Upper lobe of left lung (tissue), 6 donors: ENCODE data around the gene AGBL5. TPM values are rescaled to one million over a fixed set of nuclear protein-coding genes. Genes with fewer than 3 reads are reported as not detected.

Experiments
- ATAC-seq, 2 donors: fragments of 200-7000 bp; cut with Tn5 transposase; one replicate each; pipeline ENCODE4 v1.9.1; 2022; ENCODE audit warnings: mild to moderate bottlenecking in 2 of 2, moderate library complexity in 2 of 2; ENCODE audit not compliant: low FRiP score in 2 of 2
- DNase-seq, 2 donors: peaks; one replicate each; pipeline ENCODE4 v3.0.0-alpha.2; 2019 to 2020
- H3K27ac ChIP-seq, 4 donors: fragments of 200-600 bp; sonication (generic); one replicate each; pipeline ENCODE4 v1.5.1; 2016 to 2019
- H3K27me3 ChIP-seq, 4 donors: fragments of 200-600 bp; sonication (generic); one replicate each; pipeline ENCODE4 v1.5.1; 2017 to 2019
- H3K36me3 ChIP-seq, 4 donors: fragments of 200-600 bp; sonication (generic); one replicate each; pipeline ENCODE4 v1.5.1; 2016 to 2019
- H3K4me1 ChIP-seq, 4 donors: fragments of 200-600 bp; sonication (generic); one replicate each; pipeline ENCODE4 v1.5.1; 2018 to 2019
- H3K4me3 ChIP-seq, 4 donors: fragments of 200-600 bp; sonication (generic); one replicate each; pipeline ENCODE4 v1.5.1; 2017 to 2019; ENCODE audit warnings: mild to moderate bottlenecking in 2 of 4, moderate library complexity in 1 of 4
- H3K9me3 ChIP-seq, 4 donors: fragments of 200-600 bp; sonication (generic); one replicate each; pipeline ENCODE4 v1.5.1; 2018 to 2019
- EP300 ChIP-seq, 4 donors: sonication (generic); formaldehyde crosslinking; IDR thresholded peaks; one replicate each; pipeline ENCODE4 v1.5.1; 2017; ENCODE audit warnings: antibody characterized with exemption in 4 of 4, control low read depth in 2 of 4
- POLR2A ChIP-seq, 4 donors: fragments of 450-650 bp; IDR thresholded peaks; one replicate each; pipeline ENCODE4 v1.5.1; 2016 to 2017; ENCODE audit warnings: antibody characterized with exemption in 4 of 4, mild to moderate bottlenecking in 2 of 4
- POLR2AphosphoS5 ChIP-seq, 2 donors: sonication (generic); formaldehyde crosslinking; IDR thresholded peaks; one replicate each; pipeline ENCODE4 v1.5.1; 2017; ENCODE audit warnings: antibody characterized with exemption in 2 of 2
- WGBS, 2 donors: methylation state at CpG; one replicate each; pipeline ENCODE4 v1.1.5; 2017 to 2018; 5-methylcytosine and 5-hydroxymethylcytosine counted together
- total RNA-seq, 6 donors: library from RNA; depleted of rRNA in 4 of 6; stranded (reverse); fragments of >200 nt in 4 of 6; gene quantifications; one replicate each; pipeline versions ENCODE4 v1.1.0 to v1.2.1, GENCODE V29; 2016 to 2021
- TF ChIP-seq, protein P1 (sequence below), 6 experiments: fragments of 450-650 bp in 4 of 6; fragments of 200-600 bp in 2 of 6; sonication (generic) in 2 of 6; IDR thresholded peaks; one replicate each; pipeline ENCODE4 v1.5.1; 2016 to 2019; ENCODE audit warnings: antibody characterized with exemption in 6 of 6
- donor health status: DM: no; HTN: no; CAD: no; lungs with moderate emphysema.
- donor health status: DM: no; HTN: yes; CAD: no; lungs with severe emphysema.

Gene AGBL5
- total RNA-seq, 6 donors from 2014 or later: 7.8 to 17.6 (median 14.3) TPM

DNA sequence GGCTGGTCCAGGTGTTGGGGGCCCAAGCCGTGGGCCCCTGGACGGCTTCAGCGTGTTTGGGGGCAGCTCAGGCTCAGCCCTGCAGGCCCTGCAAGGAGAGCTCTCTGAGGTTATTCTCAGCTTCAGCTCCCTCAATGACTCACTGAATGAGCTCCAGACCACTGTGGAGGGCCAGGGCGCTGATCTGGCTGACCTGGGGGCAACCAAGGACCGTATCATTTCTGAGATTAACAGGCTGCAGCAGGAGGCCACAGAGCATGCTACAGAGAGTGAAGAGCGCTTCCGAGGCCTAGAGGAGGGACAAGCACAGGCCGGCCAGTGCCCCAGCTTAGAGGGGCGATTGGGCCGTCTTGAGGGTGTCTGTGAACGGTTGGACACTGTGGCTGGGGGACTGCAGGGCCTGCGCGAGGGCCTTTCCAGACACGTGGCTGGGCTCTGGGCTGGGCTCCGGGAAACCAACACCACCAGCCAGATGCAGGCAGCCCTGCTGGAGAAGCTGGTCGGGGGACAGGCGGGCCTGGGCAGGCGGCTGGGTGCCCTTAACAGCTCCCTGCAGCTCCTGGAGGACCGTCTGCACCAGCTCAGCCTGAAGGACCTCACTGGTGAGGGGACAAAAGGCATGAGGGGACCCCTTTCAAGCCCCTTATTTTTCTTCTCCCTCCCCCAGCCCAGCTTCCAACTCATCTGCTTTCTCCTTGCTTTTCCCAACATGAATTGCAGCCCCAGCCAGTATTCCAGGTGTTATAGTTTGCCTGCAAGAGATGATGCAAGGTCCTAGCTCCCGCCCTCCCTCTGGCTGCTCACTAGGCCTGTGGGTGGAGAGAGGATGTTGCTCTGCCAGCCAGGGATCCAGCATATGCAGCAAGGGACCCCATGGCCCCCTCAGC, 32.2 kb downstream of the AGBL5 start:
- WGBS, 2 donors: 87 to 93% methylated on average over 13 to 15 of the region's 20 CpGs
- TF ChIP-seq POLR2A (IDR thresholded peaks at IDR 0.05) (no peak), POLR2AphosphoS5 (IDR thresholded peaks at IDR 0.05) (no peak), EP300 (IDR thresholded peaks at IDR 0.05) (no peak)
- TF ChIP-seq, protein P1, sequence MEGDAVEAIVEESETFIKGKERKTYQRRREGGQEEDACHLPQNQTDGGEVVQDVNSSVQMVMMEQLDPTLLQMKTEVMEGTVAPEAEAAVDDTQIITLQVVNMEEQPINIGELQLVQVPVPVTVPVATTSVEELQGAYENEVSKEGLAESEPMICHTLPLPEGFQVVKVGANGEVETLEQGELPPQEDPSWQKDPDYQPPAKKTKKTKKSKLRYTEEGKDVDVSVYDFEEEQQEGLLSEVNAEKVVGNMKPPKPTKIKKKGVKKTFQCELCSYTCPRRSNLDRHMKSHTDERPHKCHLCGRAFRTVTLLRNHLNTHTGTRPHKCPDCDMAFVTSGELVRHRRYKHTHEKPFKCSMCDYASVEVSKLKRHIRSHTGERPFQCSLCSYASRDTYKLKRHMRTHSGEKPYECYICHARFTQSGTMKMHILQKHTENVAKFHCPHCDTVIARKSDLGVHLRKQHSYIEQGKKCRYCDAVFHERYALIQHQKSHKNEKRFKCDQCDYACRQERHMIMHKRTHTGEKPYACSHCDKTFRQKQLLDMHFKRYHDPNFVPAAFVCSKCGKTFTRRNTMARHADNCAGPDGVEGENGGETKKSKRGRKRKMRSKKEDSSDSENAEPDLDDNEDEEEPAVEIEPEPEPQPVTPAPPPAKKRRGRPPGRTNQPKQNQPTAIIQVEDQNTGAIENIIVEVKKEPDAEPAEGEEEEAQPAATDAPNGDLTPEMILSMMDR (IDR thresholded peaks at IDR 0.05): no peak
- no peaks in the 10 kb centered on the region for H3K36me3 ChIP-seq
- ATAC-seq (no peak), DNase-seq (no peak)
- no peaks in the 10 kb centered on the region for H3K27me3 ChIP-seq
- H3K4me1 ChIP-seq: peaks cover 27 to 52% (median 38%) of the 10 kb centered on the region in 4 donors
- H3K4me3 ChIP-seq: no peak overlapping the region
- no peak overlapping the region for H3K27ac ChIP-seq
- H3K9me3 ChIP-seq: no peaks in the 10 kb centered on the region

DNA sequence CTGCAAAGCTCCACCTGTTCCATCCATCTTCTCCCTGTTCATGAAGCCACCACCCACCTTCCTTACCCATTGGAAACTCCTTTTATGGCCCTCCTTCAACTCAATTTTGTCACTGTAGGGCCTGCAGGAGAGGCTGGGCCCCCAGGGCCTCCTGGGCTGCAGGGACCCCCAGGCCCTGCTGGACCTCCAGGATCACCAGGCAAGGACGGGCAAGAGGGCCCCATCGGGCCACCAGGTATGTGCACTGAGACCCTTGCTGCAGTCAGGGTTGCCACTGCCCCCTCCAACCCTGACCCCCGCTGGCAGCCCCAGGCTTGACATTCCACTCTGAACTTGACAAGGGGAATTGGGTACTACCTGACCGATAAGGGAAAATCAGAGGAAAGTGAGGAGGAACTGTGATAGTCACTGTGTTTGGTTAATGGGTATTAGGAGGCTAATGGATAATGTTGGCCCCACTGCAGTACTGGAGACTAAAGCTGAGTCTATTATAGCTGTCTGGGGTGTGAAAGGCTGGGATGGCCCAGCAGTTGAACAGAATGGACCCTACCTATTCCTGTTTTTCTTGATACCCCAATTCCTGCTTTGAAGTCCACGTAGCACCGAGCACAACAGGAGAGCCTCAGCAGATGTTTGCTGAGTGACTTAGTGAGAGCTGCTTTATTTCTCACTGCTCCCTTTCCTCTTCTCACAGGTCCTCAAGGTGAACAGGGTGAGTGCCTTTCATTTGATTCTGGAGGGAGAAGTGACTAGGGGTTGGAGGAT, 33.0 kb downstream of the AGBL5 start:
- Histone ChIP-seq H3K36me3 (no peaks in the 10 kb centered on the region), H3K4me1 (peaks cover 27 to 52% (median 38%) of the 10 kb centered on the region in 4 donors), H3K4me3 (no peak overlapping the region), H3K9me3 (no peaks in the 10 kb centered on the region), H3K27me3 (no peaks in the 10 kb centered on the region), H3K27ac (no peak overlapping the region)
- WGBS, 2 donors: 90 to 93% methylated on average over 5 to 6 of the region's 6 CpGs
- TF ChIP-seq POLR2AphosphoS5 (IDR thresholded peaks at IDR 0.05) (no peak), POLR2A (IDR thresholded peaks at IDR 0.05) (no peak), EP300 (IDR thresholded peaks at IDR 0.05) (no peak)
- TF ChIP-seq, protein P1 (IDR thresholded peaks at IDR 0.05): no peak
- ATAC-seq (no peak), DNase-seq (peak in 1 of 2 donors; percentile 45)

DNA sequence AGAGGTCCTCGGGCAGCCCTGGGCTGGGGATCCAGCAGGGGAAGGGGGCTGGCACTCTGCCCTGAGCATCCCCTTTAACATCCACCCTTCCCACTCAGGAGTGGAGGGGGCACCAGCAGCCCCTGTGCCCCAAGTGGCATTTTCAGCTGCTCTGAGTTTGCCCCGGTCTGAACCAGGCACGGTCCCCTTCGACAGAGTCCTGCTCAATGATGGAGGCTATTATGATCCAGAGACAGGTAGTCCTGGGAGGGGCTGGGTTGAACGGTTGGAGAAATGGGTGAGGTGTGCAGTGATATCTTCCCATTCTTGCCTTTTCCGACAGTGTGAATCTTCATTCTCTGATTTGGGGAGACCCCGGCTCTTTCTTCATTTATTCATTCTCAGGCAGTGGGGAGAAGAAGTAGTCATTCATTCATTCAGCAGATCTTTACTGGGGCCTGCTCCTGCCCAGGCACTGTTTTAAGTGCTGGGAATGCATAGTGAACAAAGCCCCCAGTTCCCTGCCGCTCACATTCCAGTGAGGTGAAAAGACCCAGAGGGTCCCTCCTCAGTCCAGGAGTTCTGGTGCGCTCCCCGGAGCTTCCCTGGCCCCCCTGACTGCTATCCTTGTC, 33.7 kb downstream of the AGBL5 start:
- no peak for TF ChIP-seq POLR2AphosphoS5 (IDR thresholded peaks at IDR 0.05)
- no peak for TF ChIP-seq POLR2A (IDR thresholded peaks at IDR 0.05)
- TF ChIP-seq EP300 (IDR thresholded peaks at IDR 0.05): no peak
- TF ChIP-seq, protein P1 (IDR thresholded peaks at IDR 0.05): no peak
- Histone ChIP-seq H3K4me3 (peak overlapping the region; percentile 44 to 88 (median 70)), H3K36me3 (no peaks in the 10 kb centered on the region), H3K9me3 (no peaks in the 10 kb centered on the region), H3K4me1 (peaks cover 27 to 50% (median 38%) of the 10 kb centered on the region in 4 donors), H3K27me3 (no peaks in the 10 kb centered on the region), H3K27ac (peak overlapping the region; percentile 90 to 92 (median 91))
- DNase-seq (no peak), ATAC-seq (no peak)
- WGBS, 2 donors: 60 to 71% methylated on average over 6 to 10 of the region's 10 CpGs

DNA sequence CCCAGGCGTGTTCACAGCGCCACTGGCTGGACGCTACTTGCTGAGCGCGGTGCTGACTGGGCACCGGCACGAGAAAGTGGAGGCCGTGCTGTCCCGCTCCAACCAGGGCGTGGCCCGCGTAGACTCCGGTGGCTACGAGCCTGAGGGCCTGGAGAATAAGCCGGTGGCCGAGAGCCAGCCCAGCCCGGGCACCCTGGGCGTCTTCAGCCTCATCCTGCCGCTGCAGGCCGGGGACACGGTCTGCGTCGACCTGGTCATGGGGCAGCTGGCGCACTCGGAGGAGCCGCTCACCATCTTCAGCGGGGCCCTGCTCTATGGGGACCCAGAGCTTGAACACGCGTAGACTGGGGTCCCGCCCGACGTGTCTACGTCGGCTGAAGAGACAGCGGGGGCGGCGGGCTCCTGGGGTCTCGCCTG, 34.2 kb downstream of the AGBL5 start:
- Histone ChIP-seq H3K36me3 (no peaks in the 10 kb centered on the region), H3K4me3 (peak overlapping the region; percentile 44 to 88 (median 70)), H3K9me3 (no peaks in the 10 kb centered on the region), H3K27ac (peak overlapping the region; percentile 90 to 92 (median 91)), H3K27me3 (no peaks in the 10 kb centered on the region), H3K4me1 (peaks cover 27 to 45% (median 35%) of the 10 kb centered on the region in 4 donors)
- peak in 2 of 4 donors; percentile 15 to 49 for TF ChIP-seq POLR2A (IDR thresholded peaks at IDR 0.05)
- TF ChIP-seq EP300 (IDR thresholded peaks at IDR 0.05): no peak
- TF ChIP-seq, protein P1 (IDR thresholded peaks at IDR 0.05): peak in 4 of 6 experiments; percentile 23 to 65 (median 34)
- peak; percentile 39 to 63 for TF ChIP-seq POLR2AphosphoS5 (IDR thresholded peaks at IDR 0.05)
- DNase-seq (peak; percentile 90 to 91), ATAC-seq (peak; percentile 54 to 74)
- WGBS, 2 donors: 0 to 1% methylated on average over 14 to 20 of the region's 38 CpGs
